Caki2 (cell line): ENCODE results near the gene NEK11. TPM values are rescaled to one million over a fixed set of nuclear protein-coding genes. Genes with fewer than 3 reads are reported as not detected.

Experiments used
- DNase-seq: peaks from one replicate; pipeline ENCODE4 v3.0.0-alpha.2; 2015; ENCODE audit warnings: low read depth
- in situ Hi-C: cut with HindIII; loops from 2 replicates; pipeline ENCODE4 v1.10.0; 2016; ENCODE audit warnings: low sequenced_read_pairs, low pct_unique_long_range_greater_than_20kb, mixed read lengths
- total RNA-seq: library from RNA; depleted of rRNA; stranded (reverse); fragments of >200 nt; shearing (Covaris generic); gene quantifications from 2 replicates; pipeline ENCODE4 v1.2.3, GENCODE V29; 2014; ENCODE audit warnings: low replicate concordance

Gene NEK11
- total RNA-seq, 1 experiment from 2014 or later: 8.1 TPM

GRCh38 chr3:131091768-131092167 is 65.1 kb downstream of the NEK11 start:
- peak; percentile 18 for DNase-seq
- in situ Hi-C loops: no loop called here

- in situ Hi-C loops: no loop called here
- no peak for DNase-seq
Observed at GRCh38 chr3:131107637-131108433, 81.2 kb downstream of the NEK11 start.

- in situ Hi-C loops: no loop called here
- DNase-seq: no peak
Observed at GRCh38 chr3:131109156-131109555, 82.5 kb downstream of the NEK11 start.

- in situ Hi-C loops: no loop called here
- DNase-seq: no peak
Observed at GRCh38 chr3:131110087-131110486, 83.4 kb downstream of the NEK11 start.

- in situ Hi-C loops: no loop called here
- DNase-seq: no peak
Observed at GRCh38 chr3:131114256-131114655, 87.6 kb downstream of the NEK11 start.

GRCh38 chr3:131125684-131126083 is 99.0 kb downstream of the NEK11 start:
- in situ Hi-C loops: no loop called here
- no peak for DNase-seq

- in situ Hi-C loops: no loop called here
- no peak for DNase-seq
Observed at GRCh38 chr3:131140891-131141290, 114.2 kb downstream of the NEK11 start.

GRCh38 chr3:131141770-131142169 is 115.1 kb downstream of the NEK11 start:
- in situ Hi-C loops: no loop called here
- no peak for DNase-seq

GRCh38 chr3:131142580-131142979 is 115.9 kb downstream of the NEK11 start:
- in situ Hi-C loops: no loop called here
- DNase-seq: no peak

GRCh38 chr3:131143802-131144201 is 117.1 kb downstream of the NEK11 start:
- DNase-seq: no peak
- in situ Hi-C loops: no loop called here

GRCh38 chr3:131147534-131147933 is 120.9 kb downstream of the NEK11 start:
- no peak for DNase-seq
- in situ Hi-C loops: no loop called here

- in situ Hi-C loops: no loop called here
- DNase-seq: no peak
Observed at GRCh38 chr3:131158434-131158833, 131.8 kb downstream of the NEK11 start.

- DNase-seq: no peak
- in situ Hi-C loops: no loop called here
Observed at GRCh38 chr3:131162516-131162915, 135.8 kb downstream of the NEK11 start.

- DNase-seq: no peak
Observed at GRCh38 chr3:131167867-131168266, 141.2 kb downstream of the NEK11 start.

GRCh38 chr3:131169331-131169730 is 142.7 kb downstream of the NEK11 start:
- DNase-seq: no peak
- in situ Hi-C loops: no loop called here

More at GRCh38 chr3:131167867-131168266, 141.2 kb downstream of the NEK11 start:
- in situ Hi-C loops: no loop called here

- no peak for DNase-seq
- in situ Hi-C loops: no loop called here
Observed at GRCh38 chr3:131172502-131173200, 146.0 kb downstream of the NEK11 start.

GRCh38 chr3:131174752-131175151 is 148.1 kb downstream of the NEK11 start:
- DNase-seq: no peak

GRCh38 chr3:131178710-131179375 is 152.2 kb downstream of the NEK11 start:
- DNase-seq: no peak
- in situ Hi-C loops: no loop called here

More at GRCh38 chr3:131174752-131175151, 148.1 kb downstream of the NEK11 start:
- in situ Hi-C loops: no loop called here

GRCh38 chr3:131192701-131193100 is 166.0 kb downstream of the NEK11 start:
- DNase-seq: no peak
- in situ Hi-C loops: no loop called here
